HepG2 (cell line): ENCODE measurements around the gene MESD. TPM values are rescaled to one million over a fixed set of nuclear protein-coding genes. Genes with fewer than 3 reads are reported as not detected.
A peak's percentile ranks its signal among the peaks of the same experiment; 100 is the strongest.

ENCODE experiments used
- ATAC-seq: fragments of 200-7000 bp; cut with Tn5 transposase; 3 replicates; pipeline ENCODE4 v1.9.1; 2020; ENCODE audit warnings: mild to moderate bottlenecking, moderate library complexity
- BruUV-seq: library from RNA; stranded (reverse); fragments of 400-500 nt; replicated peaks from 2 replicates; lab custom pipeline; 2021; lab: Mats Ljungman, UMichigan
- CTCF ChIA-PET: fragments of 300-600 bp; formaldehyde crosslinking; extraction: SDS; loops from one replicate; lab custom pipeline; 2021; ENCODE audit warnings: low total read pairs, inconsistent platforms, low intra/inter-chr PET ratio; lab: Yijun Ruan, JAX
- POLR2A ChIA-PET: fragments of 350-600 bp; sonication (Branson Sonifier 250); formaldehyde crosslinking; loops from one replicate; lab custom pipeline; 2020; ENCODE audit warnings: antibody characterized with exemption, inconsistent platforms; lab: Yijun Ruan, JAX
- DNase-seq: peaks from one replicate; pipeline ENCODE4 v3.0.0-alpha.2; 2015; ENCODE audit warnings: low spot score
- FAIRE-seq: peaks from 3 replicates; lab custom pipeline; 2011; peaks lifted over from hg19 to GRCh38; lab: Jason Lieb, UNC
- H2AFZ ChIP-seq: one replicate; pipeline ENCODE4 v1.6.1; 2011; ENCODE audit warnings: low read length, inconsistent platforms
- H3K27ac ChIP-seq: fragments of 300-600 bp; 3 replicates; pipeline ENCODE4 v1.8.0; 2011; ENCODE audit warnings: mixed run types, mild to moderate bottlenecking, mixed read lengths, low read length, inconsistent platforms; ENCODE audit not compliant: insufficient read depth; ENCODE audit errors: extremely low read length
- H3K27me3 ChIP-seq, 2 experiments: fragments of 200-600 bp in 1 of 2; 2 replicates in 1 of 2; 3 replicates in 1 of 2; pipeline versions ENCODE4 v1.6.0 to v1.8.0; 2011; ENCODE audit warnings: low read length in 2 of 2, mild to moderate bottlenecking in 2 of 2, moderate library complexity in 2 of 2, inconsistent platforms in 1 of 2; ENCODE audit not compliant: insufficient read depth in 2 of 2, control insufficient read depth in 1 of 2
- H3K36me3 ChIP-seq, 2 experiments: fragments of 200-600 bp in 1 of 2; replicated peaks in 1 of 2; 2 replicates in 1 of 2; 3 replicates in 1 of 2; pipeline versions ENCODE4 v1.5.1 to v1.8.0; 2011; ENCODE audit warnings: low read length in 2 of 2, inconsistent platforms in 1 of 2; ENCODE audit not compliant: insufficient read depth in 2 of 2, control insufficient read depth in 1 of 2
- H3K4me1 ChIP-seq: 2 replicates; pipeline ENCODE4 v1.5.1; 2012; ENCODE audit warnings: low read length, inconsistent platforms; ENCODE audit not compliant: insufficient read depth
- H3K4me2 ChIP-seq: 2 replicates; pipeline ENCODE4 v1.6.0; 2011; ENCODE audit warnings: low read depth, low read length, inconsistent platforms
- H3K4me3 ChIP-seq, 3 experiments: fragments of 200-600 bp in 1 of 3; sonication (generic), shearing (Covaris generic) in 1 of 3; replicated peaks in 1 of 3; 2 replicates each; pipeline ENCODE4 v1.5.1; 2011 to 2016; ENCODE audit warnings: low read length in 3 of 3, inconsistent platforms in 2 of 3, low read depth in 2 of 3, mild to moderate bottlenecking in 2 of 3, control low read depth in 1 of 3, mixed read lengths in 1 of 3; ENCODE audit not compliant: insufficient read depth in 1 of 3
- H3K79me2 ChIP-seq: one replicate; pipeline ENCODE4 v1.6.1; 2011; ENCODE audit warnings: low read length, inconsistent platforms; ENCODE audit not compliant: insufficient read depth
- H3K9ac ChIP-seq: 2 replicates; pipeline ENCODE4 v1.6.0; 2011; ENCODE audit warnings: mild to moderate bottlenecking, low read depth, low read length, inconsistent platforms; ENCODE audit not compliant: insufficient read depth
- H3K9me3 ChIP-seq: 2 replicates; pipeline ENCODE4 v1.5.1; 2012; ENCODE audit warnings: mild to moderate bottlenecking, low read length
- H4K20me1 ChIP-seq: 2 replicates; pipeline ENCODE4 v1.6.0; 2011; ENCODE audit warnings: inconsistent platforms, mild to moderate bottlenecking, low read length, moderate library complexity; ENCODE audit not compliant: insufficient read depth
- KDM1A ChIP-seq: IDR thresholded peaks from 2 replicates; pipeline ENCODE4 v1.6.1; 2016; ENCODE audit warnings: missing compliant biosample characterization
- PAXIP1 ChIP-seq: sonication (generic); formaldehyde crosslinking; conservative IDR thresholded peaks from 2 replicates; pipeline ENCODE4 v1.4.0; 2020; ENCODE audit warnings: mild to moderate bottlenecking, missing genetic modification reagents, moderate library complexity
- SIN3A ChIP-seq: IDR thresholded peaks from 2 replicates; pipeline ENCODE4 v1.6.1; 2011; ENCODE audit warnings: low read depth, mild to moderate bottlenecking, control low read depth, low read length, borderline replicate concordance
- SOX5 ChIP-seq: IDR thresholded peaks from 2 replicates; pipeline ENCODE4 v1.6.1; 2016; ENCODE audit warnings: borderline replicate concordance
- ZSCAN21 ChIP-seq: sonication (generic); formaldehyde crosslinking; IDR thresholded peaks from 2 replicates; pipeline ENCODE4 v1.8.0; 2022; ENCODE audit warnings: mild to moderate bottlenecking, missing genetic modification reagents, moderate library complexity, borderline replicate concordance
- WGBS: methylation state at CpG from one replicate; pipeline ENCODE4 v1.1.6; 2017; ENCODE audit warnings: low lambda C conversion rate; 5-methylcytosine and 5-hydroxymethylcytosine counted together
- in situ Hi-C: cut with HindIII; loops from 2 replicates; pipeline ENCODE4 v1.10.0; 2017; ENCODE audit warnings: low pct_unique_long_range_greater_than_20kb; ENCODE audit not compliant: extremely low pct_ligation_motif_present
- intact Hi-C: fragments of 100-400 bp; cut with micrococcal nuclease; formaldehyde crosslinking; loops from one replicate; pipeline ENCODE4 v1.10.0; 2022; ENCODE audit not compliant: unreplicated experiment
- polyA plus RNA-seq, 8 experiments: library from polyadenylated mRNA; depleted of rRNA in 3 of 8; stranded (reverse) in 7 of 8; unstranded in 1 of 8; fragments of >200 nt; fragmentation: Illumina TruSeq in 4 of 8; extraction: Trizol in 4 of 8; gene quantifications; 2 replicates each; pipeline versions ENCODE4 v1.2.1 to v1.2.3, GENCODE V29; 2011 to 2016; ENCODE audit warnings: low read depth in 4 of 8, missing spikeins in 1 of 8, mixed read lengths in 1 of 8; ENCODE audit not compliant: insufficient read depth in 1 of 8
- total RNA-seq, 5 experiments: library from RNA; depleted of rRNA; stranded (reverse); fragments of >200 nt; fragmentation: Illumina TruSeq; extraction: Trizol; gene quantifications; 2 replicates each; pipeline ENCODE4 v1.2.3, GENCODE V29; 2016; ENCODE audit warnings: low read depth in 1 of 5
- TF ChIP-seq, protein P1 (sequence below), 2 experiments: sonication (generic) in 1 of 2; formaldehyde crosslinking in 1 of 2; IDR thresholded peaks; 2 replicates each; pipeline versions ENCODE4 v1.4.0 to v1.6.1; 2016 to 2020; ENCODE audit warnings: borderline replicate concordance in 1 of 2, low read depth in 1 of 2, mild to moderate bottlenecking in 1 of 2, missing genetic modification reagents in 1 of 2
- TF ChIP-seq, protein P2 (sequence below): sonication (generic); formaldehyde crosslinking; IDR thresholded peaks from 2 replicates; pipeline ENCODE4 v1.4.0; 2020; ENCODE audit warnings: mild to moderate bottlenecking, missing genetic modification reagents

Gene MESD
- total and polyA plus RNA-seq, 2 of the 13 experiments (the other 11 are each of a cell fraction or from before 2014, with no cell fraction given), result 18.0 to 46.2 TPM

- peaks cover 40% of the 10 kb centered on the region for H3K4me1 ChIP-seq
- peak overlapping the region in 2 of 3 experiments; percentile 76 to 92; a peak in 3 of 6 replicates for H3K4me3 ChIP-seq
- H3K27ac ChIP-seq, result no peak overlapping the region
- H3K9me3 ChIP-seq, result no peaks in the 10 kb centered on the region
- H3K27me3 ChIP-seq, result no peaks in the 10 kb centered on the region
- no peak overlapping the region for H3K9ac ChIP-seq
- FAIRE-seq (no peak), DNase-seq (no peak), ATAC-seq (no peak)
- in situ Hi-C loops (no loop called here), intact Hi-C loops (loop anchor here (5.0 kb wide), 1 partner anchor 108 kb away; no protein-coding TSS in a partner anchor)
- no peak overlapping the region for H2AFZ ChIP-seq
- no TSS peak for BruUV-seq
- no peaks in the 10 kb centered on the region; a peak in 1 of 5 replicates for H3K36me3 ChIP-seq
- WGBS, result 93% methylated on average over 13 of the region's 13 CpGs
- H3K79me2 ChIP-seq, result no peaks in the 10 kb centered on the region
- H4K20me1 ChIP-seq, result no peaks in the 10 kb centered on the region; the same call in 1 of the 2 replicates
- ChIA-PET CTCF (no interaction called here), POLR2A (interaction anchor here (1.6 kb wide), 1 partner anchor 9 kb away, joined by 3 read pairs; no protein-coding TSS in a partner anchor)
- peak overlapping the region; percentile 89 for H3K4me2 ChIP-seq
- TF ChIP-seq, protein P1, sequence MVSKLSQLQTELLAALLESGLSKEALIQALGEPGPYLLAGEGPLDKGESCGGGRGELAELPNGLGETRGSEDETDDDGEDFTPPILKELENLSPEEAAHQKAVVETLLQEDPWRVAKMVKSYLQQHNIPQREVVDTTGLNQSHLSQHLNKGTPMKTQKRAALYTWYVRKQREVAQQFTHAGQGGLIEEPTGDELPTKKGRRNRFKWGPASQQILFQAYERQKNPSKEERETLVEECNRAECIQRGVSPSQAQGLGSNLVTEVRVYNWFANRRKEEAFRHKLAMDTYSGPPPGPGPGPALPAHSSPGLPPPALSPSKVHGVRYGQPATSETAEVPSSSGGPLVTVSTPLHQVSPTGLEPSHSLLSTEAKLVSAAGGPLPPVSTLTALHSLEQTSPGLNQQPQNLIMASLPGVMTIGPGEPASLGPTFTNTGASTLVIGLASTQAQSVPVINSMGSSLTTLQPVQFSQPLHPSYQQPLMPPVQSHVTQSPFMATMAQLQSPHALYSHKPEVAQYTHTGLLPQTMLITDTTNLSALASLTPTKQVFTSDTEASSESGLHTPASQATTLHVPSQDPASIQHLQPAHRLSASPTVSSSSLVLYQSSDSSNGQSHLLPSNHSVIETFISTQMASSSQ (IDR thresholded peaks at IDR 0.05; ENCODE audit: low read depth), result no peak
- TF ChIP-seq, protein P1 (CRISPR knock-in tag; IDR thresholded peaks at IDR 0.05; ENCODE audit: borderline replicate concordance), result no peak
- TF ChIP-seq PAXIP1 (CRISPR knock-in tag) (no peak), SOX5 (CRISPR knock-in tag) (no peak), ZSCAN21 (no peak), SIN3A (no peak), KDM1A (CRISPR knock-in tag) (no peak)
- TF ChIP-seq, protein P2, sequence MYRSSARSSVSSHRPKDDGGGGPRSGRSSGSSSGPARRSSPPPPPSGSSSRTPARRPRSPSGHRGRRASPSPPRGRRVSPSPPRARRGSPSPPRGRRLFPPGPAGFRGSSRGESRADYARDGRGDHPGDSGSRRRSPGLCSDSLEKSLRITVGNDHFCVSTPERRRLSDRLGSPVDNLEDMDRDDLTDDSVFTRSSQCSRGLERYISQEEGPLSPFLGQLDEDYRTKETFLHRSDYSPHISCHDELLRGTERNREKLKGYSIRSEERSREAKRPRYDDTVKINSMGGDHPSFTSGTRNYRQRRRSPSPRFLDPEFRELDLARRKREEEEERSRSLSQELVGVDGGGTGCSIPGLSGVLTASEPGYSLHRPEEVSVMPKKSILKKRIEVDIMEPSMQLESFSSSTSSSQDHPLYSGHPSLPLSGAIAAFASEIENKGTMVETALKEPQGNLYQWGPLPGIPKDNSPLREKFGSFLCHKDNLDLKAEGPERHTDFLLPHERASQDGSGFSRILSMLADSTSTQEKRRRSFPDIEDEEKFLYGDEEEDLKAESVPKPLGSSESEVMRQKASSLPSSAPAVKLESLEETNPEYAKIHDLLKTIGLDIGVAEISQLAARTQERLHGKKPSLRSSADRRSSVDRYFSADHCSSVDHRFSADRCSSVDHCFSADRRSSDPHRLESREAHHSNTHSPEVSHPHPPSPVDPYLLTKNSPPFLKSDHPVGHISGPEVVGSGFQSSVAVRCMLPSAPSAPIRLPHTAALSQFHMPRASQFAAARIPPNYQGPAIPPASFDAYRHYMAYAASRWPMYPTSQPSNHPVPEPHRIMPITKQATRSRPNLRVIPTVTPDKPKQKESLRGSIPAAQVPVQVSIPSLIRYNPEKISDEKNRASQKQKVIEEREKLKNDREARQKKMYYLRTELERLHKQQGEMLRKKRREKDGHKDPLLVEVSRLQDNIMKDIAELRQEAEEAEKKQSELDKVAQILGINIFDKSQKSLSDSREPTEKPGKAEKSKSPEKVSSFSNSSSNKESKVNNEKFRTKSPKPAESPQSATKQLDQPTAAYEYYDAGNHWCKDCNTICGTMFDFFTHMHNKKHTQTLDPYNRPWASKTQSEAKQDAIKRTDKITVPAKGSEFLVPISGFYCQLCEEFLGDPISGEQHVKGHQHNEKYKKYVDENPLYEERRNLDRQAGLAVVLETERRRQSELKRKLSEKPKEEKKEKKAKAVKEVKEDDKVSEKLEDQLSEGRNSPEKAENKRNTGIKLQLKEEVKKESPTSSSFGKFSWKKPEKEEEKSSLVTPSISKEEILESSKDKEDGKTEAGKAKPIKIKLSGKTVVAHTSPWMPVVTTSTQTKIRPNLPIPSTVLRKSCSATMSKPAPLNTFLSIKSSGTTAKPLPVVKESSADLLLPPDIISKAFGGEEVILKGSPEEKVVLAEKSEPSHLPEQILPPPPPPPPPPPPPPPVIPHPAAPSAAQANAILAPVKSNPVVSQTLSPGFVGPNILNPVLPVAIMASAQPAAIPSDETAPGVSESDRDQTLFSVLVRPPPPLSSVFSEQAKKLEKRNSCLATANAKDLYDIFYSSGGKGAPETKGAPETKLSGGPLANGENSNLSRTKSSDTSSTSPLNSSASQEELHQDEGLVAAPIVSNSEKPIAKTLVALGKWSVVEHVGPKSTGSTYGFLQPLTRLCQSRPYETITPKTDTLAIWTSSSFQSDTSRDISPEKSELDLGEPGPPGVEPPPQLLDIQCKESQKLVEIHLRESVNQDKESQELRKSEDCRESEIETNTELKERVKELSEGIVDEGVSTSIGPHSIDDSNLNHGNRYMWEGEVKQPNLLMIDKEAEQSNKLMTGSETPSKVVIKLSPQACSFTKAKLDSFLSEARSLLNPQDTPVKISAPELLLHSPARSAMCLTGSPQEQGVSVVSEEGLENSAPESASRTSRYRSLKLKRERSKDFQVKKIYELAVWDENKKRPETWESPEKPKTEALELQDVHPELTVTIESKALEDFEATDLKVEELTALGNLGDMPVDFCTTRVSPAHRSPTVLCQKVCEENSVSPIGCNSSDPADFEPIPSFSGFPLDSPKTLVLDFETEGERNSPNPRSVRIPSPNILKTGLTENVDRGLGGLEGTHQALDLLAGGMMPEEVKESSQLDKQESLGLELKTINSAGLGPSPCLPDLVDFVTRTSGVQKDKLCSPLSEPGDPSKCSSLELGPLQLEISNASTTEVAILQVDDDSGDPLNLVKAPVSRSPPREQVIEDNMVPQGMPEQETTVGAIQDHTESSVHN (CRISPR knock-in tag), result no peak
Measured at GRCh38 chr15:80999623-81000036, 10.0 kb upstream of the MESD start.
